ENCODE data around the gene CPT1A.

Gene CPT1A

DNA sequence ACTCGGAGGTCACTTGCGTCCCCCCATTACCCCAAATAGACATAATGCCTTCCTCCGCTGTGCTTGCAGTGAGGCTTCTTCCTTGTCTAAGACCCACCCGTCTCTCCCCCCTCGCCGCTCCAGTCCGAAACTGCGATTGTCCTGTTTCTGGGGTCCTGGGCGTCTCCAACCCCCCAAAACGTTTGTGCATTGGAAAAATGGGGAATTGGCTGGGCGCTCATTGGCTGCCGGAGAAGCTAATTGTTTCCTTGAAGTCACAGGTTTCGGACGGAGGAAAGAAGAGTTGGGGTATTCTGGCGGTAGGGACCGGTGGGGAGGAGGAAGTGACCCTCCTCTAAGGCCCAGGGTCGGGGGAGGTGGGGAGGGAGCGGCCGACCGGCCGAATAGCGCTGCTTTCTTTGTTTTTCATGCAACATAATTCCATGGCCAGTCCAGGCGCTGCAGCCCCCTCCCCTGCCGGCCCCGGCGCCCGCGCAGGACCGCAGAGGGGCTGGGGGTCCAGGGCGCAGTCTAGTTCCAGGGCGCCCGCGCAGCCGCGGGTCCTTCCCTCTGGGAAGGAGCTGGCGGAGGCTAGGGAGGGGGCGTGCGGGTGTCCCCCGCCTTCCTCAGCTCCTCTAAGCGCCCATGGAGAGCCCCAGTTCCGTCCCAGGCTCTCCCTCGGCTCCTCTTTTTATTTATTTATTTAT lies 12.7 kb upstream of the CPT1A start:
- DNase-seq (ENCODE audit: low read depth) = no peak

GRCh38 chr11:68852628-68853027 lies 10.9 kb upstream of the CPT1A start:
- DNase-seq (ENCODE audit: low read depth) = no peak

DNA sequence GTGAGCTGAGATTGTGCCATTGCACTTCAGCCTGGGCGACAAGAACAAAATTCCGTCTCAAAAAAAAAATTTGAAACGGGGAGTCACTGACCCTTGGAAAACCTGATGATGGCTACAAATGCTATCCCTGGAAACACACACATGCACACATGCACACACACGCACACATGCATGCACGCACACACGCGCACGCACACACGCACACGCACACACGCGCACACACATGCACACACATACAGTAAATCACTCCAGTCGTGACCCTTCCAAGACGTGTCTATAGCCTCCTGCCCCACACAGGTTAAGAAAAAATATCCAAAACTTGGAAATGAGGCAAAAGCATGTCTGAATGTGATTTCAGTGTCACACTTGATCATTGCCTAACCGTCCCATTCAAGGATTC lies 6.7 kb upstream of the CPT1A start:
- no peak for DNase-seq (ENCODE audit: low read depth)

- DNase-seq (ENCODE audit: low read depth) = no peak
Measured at GRCh38 chr11:68847395-68847794, 5.7 kb upstream of the CPT1A start.

GRCh38 chr11:68845351-68846002 lies 3.8 kb upstream of the CPT1A start:
- DNase-seq (ENCODE audit: low read depth) = no peak

GRCh38 chr11:68844801-68845200 lies 3.1 kb upstream of the CPT1A start:
- DNase-seq (ENCODE audit: low read depth) = no peak

DNA sequence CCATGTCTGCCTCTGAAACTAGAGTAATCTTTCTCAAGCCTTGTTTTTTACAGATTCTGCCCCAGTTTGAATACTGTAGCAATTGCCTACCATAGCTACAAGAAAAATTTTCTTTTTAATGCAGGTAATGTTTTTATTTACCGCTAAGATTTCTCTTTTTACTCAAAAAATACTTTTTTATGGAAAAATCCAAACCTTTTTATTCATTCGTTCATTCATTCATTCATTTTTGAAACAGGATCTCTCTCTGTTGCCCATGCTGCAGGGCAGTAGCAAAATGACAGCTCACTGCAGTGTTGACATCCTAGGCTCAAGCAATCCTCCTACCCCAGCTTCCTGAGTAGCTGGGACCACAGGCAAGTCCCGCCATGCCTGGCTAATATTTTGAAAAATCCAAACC lies 2.7 kb upstream of the CPT1A start:
- DNase-seq (ENCODE audit: low read depth) = no peak

DNA sequence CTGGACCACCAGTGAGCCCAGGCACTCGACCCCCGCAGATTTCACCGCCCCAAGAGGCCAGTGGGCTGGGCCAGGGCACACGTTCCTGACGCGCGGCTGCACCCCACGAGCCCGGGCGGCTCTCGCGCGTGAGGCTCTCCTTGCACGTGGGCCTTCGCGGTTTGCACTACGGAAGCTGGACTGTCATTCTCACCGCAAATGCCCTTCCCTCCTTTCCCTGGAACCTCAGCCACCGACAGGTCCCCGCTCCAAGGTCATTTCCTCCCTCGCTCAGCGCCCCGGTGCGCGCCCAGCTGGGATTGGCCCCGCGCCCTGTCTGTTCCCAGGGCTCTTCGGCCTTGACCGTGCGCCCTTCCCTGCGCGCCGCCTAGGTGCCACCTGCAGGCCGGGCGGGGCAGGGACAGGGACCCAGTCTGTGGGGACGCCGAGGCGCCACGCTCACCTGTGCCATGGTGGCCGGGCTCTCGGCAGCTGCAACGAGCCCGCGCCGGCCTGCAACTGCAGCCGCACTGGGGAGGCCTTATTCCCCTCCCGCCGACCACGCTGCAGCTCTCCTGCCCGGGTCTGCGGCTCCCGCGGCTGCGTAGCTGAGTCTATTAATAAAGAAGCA lies 2.1 kb upstream of the CPT1A start:
- no peak for DNase-seq (ENCODE audit: low read depth)

DNA sequence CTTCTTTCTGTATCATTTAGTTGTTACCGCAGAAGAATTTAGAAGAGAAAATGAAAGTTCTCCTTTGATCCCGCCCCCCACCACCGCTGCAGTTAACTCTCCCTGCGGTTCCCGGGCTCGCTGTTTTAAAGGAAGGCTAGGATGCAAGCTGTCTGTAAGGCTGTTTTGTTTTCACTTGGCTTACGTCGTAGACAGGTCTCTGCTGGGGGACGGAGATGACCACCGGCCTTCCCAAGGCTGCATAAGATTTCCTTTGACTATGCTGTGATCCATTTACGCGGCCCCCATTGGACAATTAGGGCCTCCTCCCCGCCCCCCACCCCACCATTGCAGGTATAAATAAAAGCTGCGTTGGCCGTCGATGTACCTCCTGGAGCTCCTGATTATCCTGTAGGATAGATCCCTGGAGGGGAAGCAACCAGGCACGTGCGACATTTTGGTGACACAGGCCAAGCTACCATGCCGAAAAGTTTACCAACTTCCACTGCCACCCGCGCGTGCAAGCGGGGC lies 1.4 kb upstream of the CPT1A start:
- DNase-seq (ENCODE audit: low read depth) = no peak

GRCh38 chr11:68842427-68843051 lies 823 bp upstream of the CPT1A start:
- no peak for DNase-seq (ENCODE audit: low read depth)

DNA sequence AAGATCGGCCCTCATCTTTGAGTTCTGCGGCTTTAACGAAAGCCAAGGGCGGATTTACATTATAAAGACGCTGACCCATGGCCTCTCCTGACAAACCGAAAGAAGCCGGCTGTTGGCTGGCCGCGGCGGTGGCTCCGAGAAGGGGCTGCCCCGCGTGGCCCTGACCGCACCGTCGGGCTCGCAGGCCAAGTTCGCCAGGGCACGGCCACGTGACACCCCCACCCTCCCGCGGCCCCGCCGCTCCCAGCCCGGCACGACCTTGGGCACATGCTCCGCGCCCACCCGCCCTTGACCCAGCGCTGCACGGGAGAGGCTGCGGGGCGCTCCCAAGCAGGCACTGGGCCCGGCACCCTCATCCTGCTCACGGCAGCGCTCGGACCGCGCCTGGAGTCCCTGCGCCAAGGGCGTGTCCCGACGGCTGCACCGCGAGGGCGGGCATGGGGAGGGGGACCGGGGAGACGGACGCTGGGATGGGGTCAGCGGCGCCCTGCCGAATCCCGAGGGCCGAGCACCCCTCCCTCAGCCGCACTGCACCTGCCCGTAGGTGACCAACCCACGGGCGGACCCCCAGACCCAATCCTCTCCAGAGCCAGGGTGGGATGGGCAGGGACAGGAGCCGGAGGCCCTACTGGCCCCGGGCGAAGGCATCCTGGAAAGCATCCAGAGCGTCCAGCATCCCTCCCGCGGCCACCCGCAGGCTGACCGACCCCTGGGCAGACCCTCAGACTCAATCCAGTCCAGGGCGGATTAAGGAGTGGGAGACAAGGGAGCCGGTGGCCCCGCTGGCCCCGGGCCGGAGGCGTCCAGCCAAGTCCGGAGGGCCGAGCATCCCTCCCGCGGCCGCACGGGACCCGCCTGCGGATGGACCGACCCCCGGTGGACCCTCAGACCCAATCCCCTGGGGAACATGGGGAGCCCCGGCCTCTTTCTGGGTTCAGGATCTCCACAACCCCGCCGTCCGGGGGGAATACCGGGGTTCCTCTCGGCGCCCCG lies 759 bp downstream of the CPT1A start:
- DNase-seq (ENCODE audit: low read depth) = no peak

GRCh38 chr11:68839911-68840641 lies 1.6 kb downstream of the CPT1A start:
- no peak for DNase-seq (ENCODE audit: low read depth)

GRCh38 chr11:68839054-68839865 lies 2.5 kb downstream of the CPT1A start:
- DNase-seq (ENCODE audit: low read depth) = peak; percentile 89

- DNase-seq (ENCODE audit: low read depth) = no peak
Measured at GRCh38 chr11:68838572-68838964, 3.1 kb downstream of the CPT1A start.

DNA sequence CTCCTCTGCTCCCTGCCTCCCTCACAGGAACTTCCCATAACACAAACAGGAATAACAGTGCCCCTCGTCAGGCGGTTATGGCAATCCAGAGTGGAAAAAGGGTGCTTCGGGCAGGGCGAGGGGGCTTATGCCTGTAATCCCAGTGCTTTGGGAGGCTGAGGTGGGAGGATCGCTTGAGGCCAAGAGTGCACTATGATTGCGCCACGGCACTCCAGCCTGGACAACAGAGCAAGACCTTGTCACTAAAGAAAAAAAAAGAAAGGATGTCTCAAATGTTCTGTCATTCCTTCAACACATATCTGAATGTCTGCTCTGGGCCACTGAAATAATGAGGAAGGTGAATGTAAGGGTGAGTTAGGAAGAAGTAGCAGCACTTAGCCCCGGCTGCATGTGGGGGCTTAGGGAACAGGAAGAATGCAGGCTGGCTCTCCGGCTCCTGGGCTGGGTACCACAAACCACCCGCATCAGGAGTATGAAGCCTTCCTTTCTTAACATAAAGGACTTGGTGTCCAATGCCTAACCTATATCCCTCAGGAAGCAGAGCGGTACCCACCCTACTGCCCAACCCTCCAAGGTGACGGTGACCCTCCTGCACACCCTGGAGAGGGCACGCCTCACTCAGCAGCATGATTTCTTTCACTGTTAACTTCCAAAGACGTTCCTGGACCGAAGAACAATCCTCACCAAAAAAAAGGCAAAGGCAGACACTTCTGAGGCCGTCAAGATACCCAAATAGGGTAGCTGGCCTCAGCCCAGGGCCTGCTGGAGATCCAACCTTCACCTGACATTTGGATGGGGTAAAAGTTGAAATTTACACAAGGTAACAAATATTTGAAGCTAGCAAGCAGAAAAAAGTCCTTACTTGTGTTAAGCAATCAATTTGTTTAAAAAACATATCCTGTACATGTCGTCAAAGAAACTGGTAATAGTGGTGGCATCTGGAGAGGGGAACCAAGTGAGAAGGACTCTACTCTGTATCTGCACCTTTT lies 3.8 kb downstream of the CPT1A start:
- DNase-seq (ENCODE audit: low read depth) = no peak

DNA sequence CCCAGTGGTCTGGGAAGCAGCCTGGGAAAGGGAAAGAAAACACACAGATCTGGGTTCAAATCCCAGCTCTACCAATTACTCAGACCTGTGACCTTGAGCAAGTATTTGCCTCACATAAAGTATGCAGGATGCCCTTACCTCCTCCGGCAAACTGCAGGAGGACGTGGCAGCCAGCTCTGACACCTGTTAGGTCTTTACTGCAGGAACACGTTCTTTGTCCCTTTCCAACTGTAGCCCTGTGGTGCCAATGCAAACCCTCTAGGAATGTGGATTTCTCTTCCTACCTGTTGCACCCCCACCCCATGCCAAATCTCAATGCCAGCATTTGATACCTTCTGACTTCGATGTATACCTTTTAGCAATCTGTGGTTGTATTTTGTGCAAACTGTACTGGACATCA lies 6.0 kb downstream of the CPT1A start:
- no peak for DNase-seq (ENCODE audit: low read depth)

- DNase-seq (ENCODE audit: low read depth) = no peak
Measured at GRCh38 chr11:68835328-68835727, 6.4 kb downstream of the CPT1A start.

GRCh38 chr11:68832476-68833181 lies 9.1 kb downstream of the CPT1A start:
- no peak for DNase-seq (ENCODE audit: low read depth)
